ENCODE results near the gene PRPSAP1.

PRPSAP1 gene

GRCh38 chr17:76397184-76397583, 43.5 kb upstream of the PRPSAP1 start:
- H3K4me3 ChIP-seq (ENCODE audit: low read depth, low read length), result no peak overlapping the region
- no peak for DNase-seq (ENCODE audit: low read depth)
- TF ChIP-seq MAX (IDR thresholded peaks at IDR 0.05; ENCODE audit: low read depth, low read length) (no peak), CTCF (IDR thresholded peaks at IDR 0.05; ENCODE audit: low read depth, low read length) (no peak), MYC (IDR thresholded peaks at IDR 0.05; ENCODE audit: low read depth, low read length) (no peak), POLR2A (IDR thresholded peaks at IDR 0.05; ENCODE audit: extremely low read depth, insufficient read length) (no peak)

- H3K4me3 ChIP-seq (ENCODE audit: low read depth, low read length), result no peak overlapping the region
- TF ChIP-seq MYC (IDR thresholded peaks at IDR 0.05; ENCODE audit: low read depth, low read length) (no peak), MAX (IDR thresholded peaks at IDR 0.05; ENCODE audit: low read depth, low read length) (no peak), CTCF (IDR thresholded peaks at IDR 0.05; ENCODE audit: low read depth, low read length) (no peak), POLR2A (IDR thresholded peaks at IDR 0.05; ENCODE audit: extremely low read depth, insufficient read length) (no peak)
- DNase-seq (ENCODE audit: low read depth), result no peak
Observed at GRCh38 chr17:76395980-76396379, 42.3 kb upstream of the PRPSAP1 start.

GRCh38 chr17:76394166-76394565, 40.5 kb upstream of the PRPSAP1 start:
- TF ChIP-seq MYC (IDR thresholded peaks at IDR 0.05; ENCODE audit: low read depth, low read length), result no peak
- TF ChIP-seq CTCF (IDR thresholded peaks at IDR 0.05; ENCODE audit: low read depth, low read length), result no peak
- no peak for TF ChIP-seq MAX (IDR thresholded peaks at IDR 0.05; ENCODE audit: low read depth, low read length)
- no peak for TF ChIP-seq POLR2A (IDR thresholded peaks at IDR 0.05; ENCODE audit: extremely low read depth, insufficient read length)
- no peak overlapping the region for H3K4me3 ChIP-seq (ENCODE audit: low read depth, low read length)
- DNase-seq (ENCODE audit: low read depth), result no peak

- TF ChIP-seq MYC (IDR thresholded peaks at IDR 0.05; ENCODE audit: low read depth, low read length) (no peak), CTCF (IDR thresholded peaks at IDR 0.05; ENCODE audit: low read depth, low read length) (no peak), POLR2A (IDR thresholded peaks at IDR 0.05; ENCODE audit: extremely low read depth, insufficient read length) (no peak), MAX (IDR thresholded peaks at IDR 0.05; ENCODE audit: low read depth, low read length) (no peak)
- DNase-seq (ENCODE audit: low read depth), result no peak
- H3K4me3 ChIP-seq (ENCODE audit: low read depth, low read length), result no peak overlapping the region
Observed at GRCh38 chr17:76391200-76391715, 37.5 kb upstream of the PRPSAP1 start.

GRCh38 chr17:76390003-76390421, 36.3 kb upstream of the PRPSAP1 start:
- DNase-seq (ENCODE audit: low read depth), result no peak
- H3K4me3 ChIP-seq (ENCODE audit: low read depth, low read length), result no peak overlapping the region
- TF ChIP-seq POLR2A (IDR thresholded peaks at IDR 0.05; ENCODE audit: extremely low read depth, insufficient read length), result no peak
- TF ChIP-seq MYC (IDR thresholded peaks at IDR 0.05; ENCODE audit: low read depth, low read length), result no peak
- no peak for TF ChIP-seq CTCF (IDR thresholded peaks at IDR 0.05; ENCODE audit: low read depth, low read length)
- no peak for TF ChIP-seq MAX (IDR thresholded peaks at IDR 0.05; ENCODE audit: low read depth, low read length)

All from NB4 (cell line).